HepG2 (cell line): ENCODE results near the gene TMPO.

ENCODE experiments used
- CTCF ChIP-seq: sonication (generic); formaldehyde crosslinking; IDR thresholded peaks from 2 replicates; pipeline ENCODE4 v1.5.0; 2020; ENCODE audit warnings: mild to moderate bottlenecking, missing genetic modification reagents, moderate library complexity
- EP300 ChIP-seq, 3 experiments: sonication (generic) in 1 of 3; formaldehyde crosslinking in 1 of 3; IDR thresholded peaks; 2 replicates each; pipeline versions ENCODE4 v1.5.1 to v1.6.1; 2011 to 2020; ENCODE audit warnings: low read depth in 2 of 3, low read length in 2 of 3, borderline replicate concordance in 1 of 3, improper control_type of control experiment in 1 of 3, mild to moderate bottlenecking in 1 of 3, missing genetic modification reagents in 1 of 3, moderate library complexity in 1 of 3
- TBP ChIP-seq: sonication (generic); formaldehyde crosslinking; IDR thresholded peaks from 2 replicates; pipeline ENCODE4 v1.5.0; 2020; ENCODE audit warnings: missing genetic modification reagents
- ZBTB21 ChIP-seq: sonication (generic); formaldehyde crosslinking; IDR thresholded peaks from 2 replicates; pipeline ENCODE4 v1.4.0; 2020; ENCODE audit warnings: missing genetic modification reagents
- ZNF550 ChIP-seq: sonication (generic); formaldehyde crosslinking; IDR thresholded peaks from 2 replicates; pipeline ENCODE4 v1.4.0; 2020; ENCODE audit warnings: mild to moderate bottlenecking, missing genetic modification reagents, borderline replicate concordance
- ZNF589 ChIP-seq: sonication (generic); formaldehyde crosslinking; conservative IDR thresholded peaks from 2 replicates; pipeline ENCODE4 v1.8.0; 2022; ENCODE audit warnings: mild to moderate bottlenecking, moderate library complexity, missing genetic modification reagents
- ZNF672 ChIP-seq: sonication (generic); formaldehyde crosslinking; IDR thresholded peaks from 2 replicates; pipeline ENCODE4 v1.8.1; 2022; ENCODE audit warnings: missing genetic modification reagents

DNA sequence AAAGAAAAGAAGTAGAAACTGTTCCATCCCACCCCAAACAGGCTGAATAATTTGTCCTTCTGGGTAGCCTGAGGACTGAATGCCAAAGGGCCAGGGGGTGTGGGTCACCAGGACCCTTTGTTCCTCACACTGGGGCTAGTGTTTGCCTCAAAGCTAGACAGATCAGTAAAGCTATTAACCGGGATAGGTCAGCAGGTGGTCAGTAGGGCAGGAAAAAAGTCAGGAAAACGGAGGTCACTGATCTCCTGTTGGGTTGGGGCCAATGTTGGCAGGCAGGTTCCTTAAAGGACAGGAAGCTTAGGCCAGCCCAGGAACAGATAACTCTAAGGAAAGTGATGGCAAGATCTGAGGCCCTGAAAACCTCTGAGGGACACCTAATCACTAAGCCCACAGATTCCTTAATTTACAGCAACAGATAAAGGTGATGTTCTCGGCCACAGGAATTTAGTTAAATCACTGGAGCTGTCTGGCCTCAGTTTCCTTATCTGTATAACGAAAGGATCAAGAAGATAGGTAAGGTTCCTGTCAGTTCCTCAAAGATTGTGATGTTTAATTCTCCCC lies 22.7 kb upstream of the TMPO start:
- no peak for TF ChIP-seq TBP (CRISPR knock-in tag)
- TF ChIP-seq ZNF550 (CRISPR knock-in tag): no peak
- TF ChIP-seq ZBTB21 (CRISPR knock-in tag): no peak
- no peak for TF ChIP-seq ZNF672 (CRISPR knock-in tag)
- TF ChIP-seq CTCF: no peak
- TF ChIP-seq EP300 (IDR thresholded peaks at IDR 0.05; ENCODE audit: low read depth in 2 of 2, low read length in 2 of 2): no peak
- no peak for TF ChIP-seq EP300 (CRISPR knock-in tag; IDR thresholded peaks at IDR 0.05; ENCODE audit: borderline replicate concordance)
- no peak for TF ChIP-seq ZNF589 (CRISPR knock-in tag)
